Erythroblast (primary cell): ENCODE measurements around the gene RARB.

Experiments used
- GATA1 ChIP-seq: IDR thresholded peaks from 2 replicates; pipeline ENCODE4 v1.6.1; 2011; ENCODE audit warnings: low read depth, mild to moderate bottlenecking, control low read depth, low read length, moderate library complexity
- POLR2A ChIP-seq: IDR thresholded peaks from 2 replicates; pipeline ENCODE4 v1.6.1; 2011; ENCODE audit warnings: mild to moderate bottlenecking, low read length

- TF ChIP-seq POLR2A (no peak), GATA1 (no peak)
Observed at GRCh38 chr3:25462495-25462894, 34.4 kb downstream of the RARB start.
